HG03342 (cell line): ENCODE data around the gene GRAMD4.

Source experiments
- ATAC-seq: cut with Tn5 transposase; IDR thresholded peaks from one replicate; pipeline ENCODE4 v1.9.1; 2021; ENCODE audit warnings: mild to moderate bottlenecking, moderate library complexity; ENCODE audit not compliant: unreplicated experiment

Gene GRAMD4

GRCh38 chr22:46596032-46596441 is 24.1 kb upstream of the GRAMD4 start:
- no peak for ATAC-seq

- no peak for ATAC-seq
Measured at GRCh38 chr22:46596819-46597218, 23.4 kb upstream of the GRAMD4 start.

DNA sequence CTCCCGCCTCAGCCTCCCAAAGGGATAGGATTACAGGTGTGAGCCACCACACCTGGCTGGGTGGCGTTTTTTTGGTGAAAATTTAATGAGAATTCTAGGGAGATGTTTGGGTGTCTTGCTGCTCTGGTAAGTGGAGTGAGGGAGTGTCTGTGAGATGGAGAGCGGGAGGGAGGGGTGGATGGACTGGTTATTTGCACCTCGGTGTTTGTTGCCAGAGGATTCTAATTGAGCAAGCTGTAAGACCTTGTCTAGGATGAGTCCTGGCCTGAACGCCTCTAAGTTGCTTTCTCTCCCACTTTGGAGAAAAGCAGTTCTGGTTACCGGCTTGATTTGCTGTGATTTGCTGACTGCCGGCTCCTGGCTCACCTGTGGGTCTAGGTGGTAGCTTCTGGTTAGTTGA is 22.0 kb upstream of the GRAMD4 start:
- no peak for ATAC-seq

DNA sequence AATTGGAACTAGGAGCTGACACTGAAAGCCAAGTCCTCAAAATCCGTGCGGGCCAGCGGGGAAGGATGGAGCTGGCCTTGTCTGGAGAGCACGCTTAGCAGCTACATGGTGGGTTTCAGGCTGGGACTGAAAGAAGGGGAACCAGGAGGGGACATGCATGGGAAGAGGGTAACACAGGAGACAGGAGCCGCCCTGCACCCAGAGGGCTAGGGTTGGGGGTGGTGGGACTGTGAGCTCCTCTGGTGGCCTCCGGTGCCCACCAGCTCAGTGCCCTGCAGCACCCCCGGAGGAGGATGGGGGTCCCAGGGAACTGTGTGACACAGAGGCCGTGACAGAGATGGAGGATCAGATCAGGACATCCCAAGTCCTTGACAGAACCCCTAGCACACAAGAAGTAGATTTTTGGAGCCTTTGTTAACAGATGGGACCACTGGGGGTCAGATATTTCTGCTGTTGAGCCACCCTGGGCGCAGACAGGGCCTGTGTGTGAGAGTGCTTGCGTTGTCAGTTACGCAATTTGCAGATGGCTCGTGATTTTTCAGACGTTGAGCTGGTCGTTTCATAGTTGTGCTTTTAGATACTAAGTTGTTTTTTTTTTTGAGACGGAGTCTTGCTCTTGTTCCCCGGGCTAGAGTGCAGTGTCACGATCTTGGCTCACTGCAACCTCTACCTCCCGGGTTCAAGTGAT is 21.3 kb upstream of the GRAMD4 start:
- no peak for ATAC-seq

- no peak for ATAC-seq
Measured at GRCh38 chr22:46600273-46600796, 19.9 kb upstream of the GRAMD4 start.

DNA sequence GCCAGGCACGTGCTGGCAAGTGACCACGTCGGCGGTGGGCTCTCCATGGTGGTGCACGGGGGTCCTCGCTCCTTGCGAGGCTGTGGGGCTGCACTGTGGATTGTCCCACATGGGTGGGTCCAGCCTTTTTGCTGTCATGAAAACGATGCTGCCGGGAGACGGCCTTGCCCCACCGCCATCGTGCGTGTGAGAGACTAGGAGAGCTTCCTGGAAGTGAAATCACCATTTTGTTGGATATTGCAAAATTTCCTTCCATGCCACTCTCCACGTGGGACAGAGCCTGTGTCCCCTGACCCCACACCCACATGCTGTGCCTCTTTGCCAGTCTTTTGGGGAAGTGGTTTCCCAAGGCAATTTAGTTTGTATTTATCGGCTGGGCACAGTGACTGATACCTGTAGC is 18.2 kb upstream of the GRAMD4 start:
- ATAC-seq, result no peak

GRCh38 chr22:46604306-46604690 is 15.9 kb upstream of the GRAMD4 start:
- no peak for ATAC-seq

DNA sequence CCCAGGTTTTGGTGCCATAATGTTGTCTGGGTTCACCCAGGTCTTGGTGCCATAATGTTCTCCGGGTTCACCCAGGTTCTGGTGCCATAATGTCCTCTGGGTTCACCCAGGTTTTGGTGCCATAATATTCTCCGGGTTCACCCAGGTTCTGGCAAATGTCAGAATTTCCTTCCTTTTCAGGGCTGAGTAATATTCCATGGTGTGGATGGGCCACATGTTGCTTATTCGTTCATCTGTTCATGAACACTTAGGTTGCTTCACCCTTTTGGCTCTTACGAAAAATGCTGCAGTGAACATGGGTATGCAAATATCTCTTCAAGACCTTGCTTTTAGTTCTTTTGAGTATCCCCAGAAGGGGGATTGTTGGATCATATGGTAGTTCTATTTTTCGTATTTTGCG is 15.1 kb upstream of the GRAMD4 start:
- no peak for ATAC-seq

DNA sequence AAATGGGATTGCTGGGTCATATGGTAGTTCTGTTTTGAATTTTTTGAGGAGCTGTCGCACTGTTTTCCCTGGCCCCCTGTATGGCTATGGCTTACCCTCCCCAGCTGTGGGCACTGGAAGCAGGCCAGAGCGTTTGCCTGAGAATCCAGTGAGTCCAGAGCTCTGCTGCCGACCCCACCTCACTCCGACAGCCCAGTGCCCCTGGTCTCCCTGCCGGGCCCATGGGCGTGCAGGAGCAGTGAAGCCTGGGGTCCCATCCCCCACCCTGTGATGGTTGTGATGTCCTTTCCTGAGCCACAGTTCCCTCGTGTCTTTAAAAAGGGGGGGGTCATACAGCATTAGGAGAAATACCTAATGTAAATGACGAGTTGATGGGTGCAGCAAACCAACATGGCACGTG is 13.3 kb upstream of the GRAMD4 start:
- no peak for ATAC-seq

DNA sequence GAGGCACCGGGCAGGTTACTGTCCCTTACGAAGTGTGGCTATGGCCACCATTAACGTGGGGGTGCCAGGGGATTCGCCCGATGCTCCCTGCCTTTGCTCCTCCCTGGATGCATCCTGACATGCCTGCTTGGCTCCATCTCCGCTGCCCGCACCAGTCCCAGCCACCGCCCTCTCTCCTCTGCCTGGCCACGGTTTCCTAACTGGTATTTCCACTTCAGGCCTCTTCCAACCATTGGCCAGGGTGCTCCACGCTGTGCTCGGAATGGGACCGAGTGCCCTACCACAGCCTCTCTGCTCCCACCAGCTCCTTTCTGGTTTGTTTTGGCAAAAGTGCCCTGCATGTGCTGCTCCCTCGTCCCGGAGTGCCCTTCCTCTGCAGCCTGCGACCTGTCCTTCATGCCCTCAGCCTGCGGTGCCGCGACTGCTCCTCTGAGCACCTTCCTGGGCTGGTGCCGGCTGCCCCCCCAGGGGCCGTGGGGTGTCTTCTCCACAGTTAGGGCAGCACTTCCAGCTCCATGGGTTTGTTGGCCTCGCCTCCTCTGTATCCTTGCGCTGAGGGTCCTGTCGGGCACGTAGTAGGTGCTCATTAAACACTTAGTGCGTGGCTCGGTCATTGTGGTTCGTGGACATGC is 12.6 kb upstream of the GRAMD4 start:
- ATAC-seq, result no peak

DNA sequence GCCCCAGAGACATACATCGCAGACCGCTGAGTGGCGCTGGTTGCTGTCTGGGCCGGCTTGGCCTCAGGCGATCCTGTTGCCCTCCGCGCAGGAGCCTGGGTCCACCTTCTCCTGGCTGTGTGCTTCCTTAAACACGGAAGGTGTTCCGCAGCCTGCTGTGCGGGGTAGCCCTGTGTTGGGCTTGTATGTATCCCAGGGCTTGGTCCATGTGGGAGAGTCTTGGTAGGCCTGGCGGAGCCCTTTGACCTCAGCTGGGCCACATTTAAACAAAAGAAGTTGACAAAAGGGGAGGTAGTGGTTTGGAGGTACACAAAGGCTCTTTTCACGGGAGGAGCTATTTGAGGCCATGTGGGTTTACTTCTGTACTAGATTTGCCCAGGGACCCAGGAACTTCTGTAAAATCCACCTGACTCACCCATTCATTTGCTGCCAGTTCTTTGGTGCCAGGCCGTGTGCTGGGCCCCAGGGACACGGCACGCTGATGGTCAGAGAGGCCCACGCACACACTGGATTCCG is 11.0 kb upstream of the GRAMD4 start:
- ATAC-seq, result no peak

DNA sequence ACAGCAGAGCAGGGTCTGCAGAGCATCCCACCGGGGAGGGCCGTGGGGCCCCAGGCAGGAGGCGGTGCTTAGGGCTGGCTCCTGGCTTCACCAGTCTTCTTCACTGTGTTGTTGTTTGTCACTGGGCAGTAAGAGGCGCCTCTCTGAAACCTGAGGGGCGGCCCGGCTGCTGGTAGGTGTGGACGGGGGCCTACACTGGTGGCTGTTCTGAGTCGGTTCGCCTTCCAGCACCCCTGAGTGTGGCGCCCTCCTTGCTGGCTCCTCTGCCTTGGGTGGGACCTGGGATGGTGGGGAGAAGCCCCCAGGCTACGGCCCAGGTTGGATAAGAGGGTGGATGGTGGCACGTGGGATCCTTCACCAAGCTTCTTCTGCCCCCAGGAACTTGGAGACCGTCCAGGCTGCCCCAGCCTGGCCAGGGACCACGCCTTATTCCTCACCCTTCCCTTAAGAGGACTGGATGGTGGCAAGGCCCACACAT is 10.4 kb upstream of the GRAMD4 start:
- ATAC-seq, result no peak

GRCh38 chr22:46610356-46610755 is 9.8 kb upstream of the GRAMD4 start:
- no peak for ATAC-seq

DNA sequence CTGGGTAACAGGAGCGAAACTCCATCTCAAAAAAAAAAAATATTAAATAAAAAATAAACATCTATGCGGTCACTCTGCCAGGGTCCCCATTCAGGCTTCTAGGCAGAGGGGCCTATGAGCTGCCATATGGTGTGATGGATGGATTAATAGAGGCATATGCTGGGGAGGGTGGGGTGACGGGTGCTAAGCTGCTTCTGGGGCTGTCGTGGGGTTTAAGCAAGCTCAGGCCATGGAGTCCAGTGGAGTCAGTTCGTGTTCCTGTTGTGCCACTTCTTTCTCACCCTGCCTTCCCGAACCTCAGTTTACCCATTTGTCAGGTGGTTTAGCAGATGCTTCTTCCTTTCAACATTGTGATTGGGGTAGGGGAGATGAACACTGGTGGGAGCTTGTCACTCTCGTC is 9.0 kb upstream of the GRAMD4 start:
- no peak for ATAC-seq

- ATAC-seq, result no peak
Measured at GRCh38 chr22:46612341-46612903, 7.8 kb upstream of the GRAMD4 start.

DNA sequence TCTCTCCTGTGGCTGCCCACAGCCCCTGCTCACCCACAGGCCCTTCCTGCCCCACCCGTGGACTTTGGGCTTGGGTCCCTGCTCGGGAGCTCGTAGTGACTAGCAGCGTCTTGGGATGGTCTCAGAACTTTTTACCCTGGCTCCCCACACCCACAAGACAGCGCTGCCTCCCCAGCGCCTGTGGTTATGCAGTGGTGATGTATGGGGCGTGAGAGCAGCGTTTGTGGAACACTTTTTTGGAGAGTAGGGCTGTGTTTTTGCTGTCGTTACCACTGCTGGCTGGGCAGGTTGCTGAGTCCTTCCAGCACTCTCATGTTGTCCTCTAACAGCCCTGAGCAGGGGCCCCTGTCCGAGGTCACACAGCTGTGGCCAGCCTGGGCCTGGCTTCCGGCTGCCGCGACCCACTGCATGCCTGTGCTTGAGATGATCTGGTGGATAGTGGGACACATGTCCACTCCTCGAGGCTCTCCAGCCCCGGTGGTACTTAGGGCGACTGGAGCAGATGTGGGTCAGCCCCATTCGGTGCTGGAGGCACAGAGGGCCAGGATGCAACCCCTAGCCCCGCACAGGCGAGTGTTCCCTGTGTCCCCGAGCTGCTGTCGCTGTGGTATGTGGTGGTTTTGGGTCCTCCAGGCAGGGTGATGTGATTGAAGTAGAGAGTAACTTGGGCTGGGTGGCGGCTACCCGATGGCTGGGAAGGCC is 7.1 kb upstream of the GRAMD4 start:
- ATAC-seq, result no peak

DNA sequence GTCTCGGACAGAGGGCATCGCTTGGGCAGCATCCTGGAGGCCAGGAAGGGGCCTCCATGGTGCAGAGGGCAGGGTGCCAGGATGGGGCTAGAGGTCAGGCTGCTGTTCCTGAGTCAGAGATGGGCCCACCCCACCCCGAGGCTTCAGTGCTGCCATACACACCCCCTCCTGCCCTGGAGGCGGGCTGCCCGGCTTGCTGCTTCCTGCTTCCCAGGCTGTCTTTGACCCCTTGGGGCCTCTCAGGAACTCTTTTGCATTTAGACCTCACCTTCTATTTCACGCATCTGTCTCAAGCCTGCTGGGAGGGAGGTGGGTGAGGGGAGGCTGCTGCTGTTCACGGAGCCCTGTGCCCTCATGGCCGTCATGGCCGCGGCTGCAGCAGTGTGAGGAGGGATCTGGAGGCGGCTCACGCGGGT is 6.6 kb upstream of the GRAMD4 start:
- no peak for ATAC-seq

GRCh38 chr22:46614025-46614931 is 5.9 kb upstream of the GRAMD4 start:
- no peak for ATAC-seq

GRCh38 chr22:46617207-46617985 is 2.8 kb upstream of the GRAMD4 start:
- no peak for ATAC-seq
